ENCODE data around the gene ATXN7. TPM values are rescaled to one million over a fixed set of nuclear protein-coding genes. Genes with fewer than 3 reads are reported as not detected.

The ATXN7 gene
- total and polyA plus RNA-seq, 2 of the 13 experiments (the other 11 are each of a cell fraction or from before 2014, with no cell fraction given), result 13.8 to 20.0 TPM

DNA sequence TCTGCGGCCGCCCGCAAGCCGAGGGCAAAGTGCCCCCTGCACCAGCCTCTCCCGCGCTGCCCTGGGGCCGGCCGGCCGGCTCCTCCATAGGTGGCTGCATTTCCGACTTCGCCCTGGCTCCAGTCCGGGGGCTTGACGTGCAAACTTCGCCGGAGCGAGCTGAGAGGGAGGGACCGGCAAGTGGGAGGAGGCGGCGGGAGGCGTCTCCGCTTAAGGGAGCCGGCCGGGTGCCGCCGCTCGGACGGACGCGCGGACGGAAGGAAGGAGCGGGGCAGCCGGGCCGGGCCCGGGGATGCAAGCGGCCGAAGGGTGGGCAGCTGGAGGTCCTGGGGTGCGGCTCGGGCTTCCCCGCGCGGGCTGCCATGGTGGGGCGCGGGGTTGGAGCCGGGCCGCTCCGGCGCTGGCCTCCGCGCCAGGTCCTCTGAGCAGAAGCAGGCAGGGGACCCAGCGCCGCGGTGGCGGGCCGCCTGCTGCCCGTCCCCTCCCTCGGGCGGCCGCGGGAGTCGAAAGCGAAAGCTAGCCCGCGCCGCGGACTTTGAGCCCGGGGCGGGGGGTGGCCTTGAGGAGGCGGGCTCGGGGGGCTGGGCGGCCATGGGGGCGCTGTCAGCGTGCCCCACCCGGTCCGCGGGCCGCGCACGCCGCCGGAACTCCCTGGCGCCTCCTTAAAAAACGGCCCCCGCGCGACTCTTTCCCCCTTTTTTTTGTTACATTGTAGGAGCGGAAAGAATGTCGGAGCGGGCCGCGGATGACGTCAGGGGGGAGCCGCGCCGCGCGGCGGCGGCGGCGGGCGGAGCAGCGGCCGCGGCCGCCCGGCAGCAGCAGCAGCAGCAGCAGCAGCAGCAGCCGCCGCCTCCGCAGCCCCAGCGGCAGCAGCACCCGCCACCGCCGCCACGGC, 48.5 kb downstream of the ATXN7 start, which contains the start of gene SCAANT1 (continued):
- TF ChIP-seq, protein P1, sequence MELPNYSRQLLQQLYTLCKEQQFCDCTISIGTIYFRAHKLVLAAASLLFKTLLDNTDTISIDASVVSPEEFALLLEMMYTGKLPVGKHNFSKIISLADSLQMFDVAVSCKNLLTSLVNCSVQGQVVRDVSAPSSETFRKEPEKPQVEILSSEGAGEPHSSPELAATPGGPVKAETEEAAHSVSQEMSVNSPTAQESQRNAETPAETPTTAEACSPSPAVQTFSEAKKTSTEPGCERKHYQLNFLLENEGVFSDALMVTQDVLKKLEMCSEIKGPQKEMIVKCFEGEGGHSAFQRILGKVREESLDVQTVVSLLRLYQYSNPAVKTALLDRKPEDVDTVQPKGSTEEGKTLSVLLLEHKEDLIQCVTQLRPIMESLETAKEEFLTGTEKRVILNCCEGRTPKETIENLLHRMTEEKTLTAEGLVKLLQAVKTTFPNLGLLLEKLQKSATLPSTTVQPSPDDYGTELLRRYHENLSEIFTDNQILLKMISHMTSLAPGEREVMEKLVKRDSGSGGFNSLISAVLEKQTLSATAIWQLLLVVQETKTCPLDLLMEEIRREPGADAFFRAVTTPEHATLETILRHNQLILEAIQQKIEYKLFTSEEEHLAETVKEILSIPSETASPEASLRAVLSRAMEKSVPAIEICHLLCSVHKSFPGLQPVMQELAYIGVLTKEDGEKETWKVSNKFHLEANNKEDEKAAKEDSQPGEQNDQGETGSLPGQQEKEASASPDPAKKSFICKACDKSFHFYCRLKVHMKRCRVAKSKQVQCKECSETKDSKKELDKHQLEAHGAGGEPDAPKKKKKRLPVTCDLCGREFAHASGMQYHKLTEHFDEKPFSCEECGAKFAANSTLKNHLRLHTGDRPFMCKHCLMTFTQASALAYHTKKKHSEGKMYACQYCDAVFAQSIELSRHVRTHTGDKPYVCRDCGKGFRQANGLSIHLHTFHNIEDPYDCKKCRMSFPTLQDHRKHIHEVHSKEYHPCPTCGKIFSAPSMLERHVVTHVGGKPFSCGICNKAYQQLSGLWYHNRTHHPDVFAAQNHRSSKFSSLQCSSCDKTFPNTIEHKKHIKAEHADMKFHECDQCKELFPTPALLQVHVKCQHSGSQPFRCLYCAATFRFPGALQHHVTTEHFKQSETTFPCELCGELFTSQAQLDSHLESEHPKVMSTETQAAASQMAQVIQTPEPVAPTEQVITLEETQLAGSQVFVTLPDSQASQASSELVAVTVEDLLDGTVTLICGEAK (IDR thresholded peaks at IDR 0.05), result no peak
- TF ChIP-seq, protein P1 (CRISPR knock-in tag; IDR thresholded peaks at IDR 0.05), result no peak
- TF ChIP-seq FOXA1 (IDR thresholded peaks at IDR 0.05) (no peak), FOXA1 (CRISPR knock-in tag; IDR thresholded peaks at IDR 0.05) (no peak), REL (CRISPR knock-in tag; conservative IDR thresholded peaks at IDR 0.05) (no peak), ZFP1 (CRISPR knock-in tag; IDR thresholded peaks at IDR 0.05) (no peak), SMARCE1 (IDR thresholded peaks at IDR 0.05; ENCODE audit: borderline replicate concordance) (no peak), ZNF484 (CRISPR knock-in tag; IDR thresholded peaks at IDR 0.05; ENCODE audit: borderline replicate concordance, low read depth) (no peak), ZNF547 (CRISPR knock-in tag; IDR thresholded peaks at IDR 0.05) (peak; percentile 74), TCF7L2 (IDR thresholded peaks at IDR 0.05; ENCODE audit: low read depth, low read length) (no peak), ELF1 (CRISPR knock-in tag; IDR thresholded peaks at IDR 0.05) (peak; percentile 47), SRSF1 (optimal IDR thresholded peaks at IDR 0.05; ENCODE audit: low read depth, low read length) (peak; percentile 72), SATB2 (CRISPR knock-in tag; IDR thresholded peaks at IDR 0.05) (no peak), ZNF10 (CRISPR knock-in tag; IDR thresholded peaks at IDR 0.05; ENCODE audit: borderline replicate concordance, low read depth) (no peak), U2AF2 (IDR thresholded peaks at IDR 0.05; ENCODE audit: low read depth, low read length) (no peak), NFYC (CRISPR knock-in tag; IDR thresholded peaks at IDR 0.05) (no peak), SMAD3 (CRISPR knock-in tag; IDR thresholded peaks at IDR 0.05) (0 out of 2 replicates have a peak, but pooled peaks have one; percentile 35), ZNF790 (CRISPR knock-in tag; IDR thresholded peaks at IDR 0.05; ENCODE audit: borderline replicate concordance) (no peak), ZNF501 (CRISPR knock-in tag; IDR thresholded peaks at IDR 0.05) (peak; percentile 89), KDM4B (CRISPR knock-in tag; IDR thresholded peaks at IDR 0.05) (no peak), ATF1 (CRISPR knock-in tag; IDR thresholded peaks at IDR 0.05) (no peak)

All from HepG2 (cell line).